Neutrophil (primary cell): ENCODE measurements around the gene TASL.

Experiments used
- H3K27ac ChIP-seq: fragments of 200-600 bp; sonication (generic); 2 replicates; pipeline ENCODE4 v1.5.1; 2016; ENCODE audit warnings: mild to moderate bottlenecking, moderate library complexity
- H3K27me3 ChIP-seq: fragments of 200-600 bp; sonication (generic); 2 replicates; pipeline ENCODE4 v1.6.0; 2016; ENCODE audit warnings: mild to moderate bottlenecking
- H3K36me3 ChIP-seq: fragments of 200-600 bp; sonication (generic); 2 replicates; pipeline ENCODE4 v1.5.1; 2017
- H3K4me1 ChIP-seq, 2 experiments: fragments of 200-600 bp in 1 of 2; sonication (generic) in 1 of 2; 1 replicate in 1 of 2; 2 replicates in 1 of 2; pipeline versions ENCODE4 v1.5.1 to v1.6.1; 2013 to 2016; ENCODE audit warnings: low read depth in 1 of 2, low read length in 1 of 2, mild to moderate bottlenecking in 1 of 2, moderate library complexity in 1 of 2; ENCODE audit not compliant: control insufficient read depth in 1 of 2, insufficient read depth in 1 of 2
- H3K4me3 ChIP-seq, 2 experiments: fragments of 200-600 bp in 1 of 2; sonication (generic) in 1 of 2; 1 replicate in 1 of 2; 2 replicates in 1 of 2; pipeline ENCODE4 v1.5.1; 2013 to 2016; ENCODE audit warnings: low read depth in 1 of 2, low read length in 1 of 2, mild to moderate bottlenecking in 1 of 2, moderate library complexity in 1 of 2
- H3K9me3 ChIP-seq: fragments of 200-600 bp; sonication (generic); 2 replicates; pipeline ENCODE4 v1.5.1; 2016
- CTCF ChIP-seq: fragments of 200-600 bp; sonication (generic); IDR thresholded peaks from 2 replicates; pipeline ENCODE4 v1.5.1; 2016; ENCODE audit warnings: antibody characterized with exemption

TASL gene

GRCh38 chrX:30561191-30561590, 16.4 kb downstream of the TASL start:
- H3K27ac ChIP-seq: no peak overlapping the region
- no peaks in the 10 kb centered on the region for H3K27me3 ChIP-seq
- H3K4me1 ChIP-seq: no peaks in the 10 kb centered on the region
- no peaks in the 10 kb centered on the region for H3K9me3 ChIP-seq
- H3K36me3 ChIP-seq: peaks cover 15% of the 10 kb centered on the region
- no peak for TF ChIP-seq CTCF
- H3K4me3 ChIP-seq: no peak overlapping the region

GRCh38 chrX:30538271-30538670, 39.3 kb downstream of the TASL start:
- no peaks in the 10 kb centered on the region for H3K36me3 ChIP-seq
- H3K27me3 ChIP-seq: no peaks in the 10 kb centered on the region
- no peak for TF ChIP-seq CTCF
- no peak overlapping the region for H3K27ac ChIP-seq
- no peaks in the 10 kb centered on the region for H3K9me3 ChIP-seq
- H3K4me3 ChIP-seq: no peak overlapping the region
- H3K4me1 ChIP-seq: peaks cover 1 to 4% of the 10 kb centered on the region in 2 experiments

GRCh38 chrX:30533835-30534234, 43.7 kb downstream of the TASL start:
- peaks cover 7 to 8% of the 10 kb centered on the region in 2 experiments for H3K4me1 ChIP-seq
- TF ChIP-seq CTCF: no peak
- H3K4me3 ChIP-seq: no peak overlapping the region
- peak overlapping the region; percentile 45 for H3K27ac ChIP-seq
- no peaks in the 10 kb centered on the region for H3K9me3 ChIP-seq
- H3K27me3 ChIP-seq: no peaks in the 10 kb centered on the region
- no peaks in the 10 kb centered on the region for H3K36me3 ChIP-seq

- Histone ChIP-seq H3K4me1 (peaks cover 7 to 8% of the 10 kb centered on the region in 2 experiments), H3K36me3 (no peaks in the 10 kb centered on the region), H3K9me3 (no peaks in the 10 kb centered on the region), H3K27ac (peak overlapping the region; percentile 45), H3K4me3 (no peak overlapping the region), H3K27me3 (no peaks in the 10 kb centered on the region)
- TF ChIP-seq CTCF: no peak
Observed at GRCh38 chrX:30533266-30533665, 44.3 kb downstream of the TASL start.

GRCh38 chrX:30530606-30531005, 47.0 kb downstream of the TASL start:
- no peaks in the 10 kb centered on the region for H3K36me3 ChIP-seq
- H3K4me3 ChIP-seq: no peak overlapping the region
- no peaks in the 10 kb centered on the region for H3K9me3 ChIP-seq
- peaks cover 7 to 8% of the 10 kb centered on the region in 2 experiments for H3K4me1 ChIP-seq
- H3K27ac ChIP-seq: no peak overlapping the region
- H3K27me3 ChIP-seq: no peaks in the 10 kb centered on the region
- no peak for TF ChIP-seq CTCF

- no peaks in the 10 kb centered on the region for H3K4me1 ChIP-seq
- no peaks in the 10 kb centered on the region for H3K9me3 ChIP-seq
- no peak for TF ChIP-seq CTCF
- no peaks in the 10 kb centered on the region for H3K27me3 ChIP-seq
- no peak overlapping the region for H3K4me3 ChIP-seq
- H3K36me3 ChIP-seq: no peaks in the 10 kb centered on the region
- no peak overlapping the region for H3K27ac ChIP-seq
Observed at GRCh38 chrX:30525732-30526131, 51.8 kb downstream of the TASL start.
